Effector CD4-positive, alpha-beta T cell (primary cell): ENCODE measurements around the gene AKR1D1.
"Not testable (repeated sequence)": the region's sequence is repeated elsewhere in the genome, so short reads cannot be mapped to it uniquely, and the experiment has no call there.

Experiments used
- DNase-seq: peaks from one replicate; pipeline ENCODE4 v3.0.0-alpha.2; 2020

The AKR1D1 gene

DNA sequence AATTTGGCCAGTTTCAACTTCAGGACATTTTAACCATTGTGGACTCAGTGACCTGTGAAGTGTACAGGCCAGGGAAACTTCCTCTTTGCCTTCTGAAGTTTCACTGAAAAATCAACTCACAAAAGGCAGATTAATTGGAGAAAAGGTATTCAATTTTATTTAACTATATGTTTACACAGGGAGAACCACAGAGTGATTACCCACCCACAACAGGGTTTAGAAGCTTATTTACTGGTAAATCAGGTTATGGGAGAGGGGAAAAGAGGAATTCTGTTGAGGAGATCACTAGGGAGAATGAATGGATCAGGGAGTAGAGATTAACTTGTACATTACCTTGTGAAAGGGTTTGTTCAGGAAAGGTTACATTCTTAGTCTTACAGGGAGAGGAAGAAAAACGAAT, 1.7 kb upstream of the AKR1D1 start:
- DNase-seq = no peak

DNA sequence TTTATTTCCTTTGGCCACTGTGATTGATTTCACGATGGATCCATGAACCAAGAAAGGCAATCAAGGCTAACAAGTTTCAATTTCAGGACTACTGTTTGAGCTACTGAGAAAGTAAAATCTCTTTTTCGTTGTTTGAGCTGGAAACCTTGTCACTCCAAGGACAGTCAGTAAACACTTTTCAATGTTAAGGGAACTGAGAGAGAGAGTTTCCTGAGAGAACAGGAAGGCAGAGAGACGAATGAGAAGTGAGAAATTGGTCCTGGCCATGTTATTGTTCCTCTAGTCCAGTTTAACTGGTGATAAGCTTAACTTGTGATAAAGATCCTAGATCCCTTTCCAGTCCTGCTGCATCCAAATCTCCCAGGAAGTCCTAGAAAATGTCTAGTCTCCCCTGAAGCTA, 909 bp upstream of the AKR1D1 start:
- DNase-seq = no peak

DNA sequence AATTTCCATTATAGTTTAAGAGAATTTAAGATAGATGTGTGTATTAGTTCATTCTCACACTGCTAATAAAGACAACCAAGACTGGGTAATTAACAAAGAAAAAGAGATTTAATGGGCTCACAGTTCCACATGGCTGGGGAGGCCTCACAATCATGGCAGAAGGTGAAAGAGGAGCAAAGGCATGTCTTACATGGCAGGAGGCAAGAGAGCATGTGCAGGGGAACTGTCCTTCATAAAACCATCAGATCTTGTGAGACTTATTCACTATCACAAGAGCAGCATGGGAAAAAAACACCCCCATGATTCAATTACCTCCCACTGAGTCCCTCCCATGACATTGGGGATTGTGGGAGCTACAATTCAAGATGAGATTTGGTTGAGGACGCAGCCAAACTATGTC, 473 bp upstream of the AKR1D1 start:
- DNase-seq = not testable (repeated sequence)

DNA sequence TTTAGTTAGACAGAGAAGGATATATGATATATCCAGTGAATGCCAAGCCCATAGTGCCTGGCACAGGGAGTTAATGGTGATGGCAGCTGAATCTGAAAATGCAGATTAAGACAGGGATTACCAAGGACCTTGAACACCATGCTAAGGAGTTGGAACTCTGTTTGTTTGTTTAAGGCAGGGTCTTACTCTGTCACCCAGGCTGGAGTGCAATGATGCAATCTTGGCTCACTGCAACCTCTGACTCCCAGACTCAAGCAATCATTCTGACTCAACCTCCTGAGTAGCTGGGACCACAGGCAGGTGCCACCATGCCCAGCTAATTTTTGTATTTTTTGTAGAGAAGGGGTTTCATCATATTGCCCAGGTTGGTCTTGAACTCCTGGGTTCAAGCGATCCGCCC, 1.6 kb downstream of the AKR1D1 start:
- DNase-seq = no peak

DNA sequence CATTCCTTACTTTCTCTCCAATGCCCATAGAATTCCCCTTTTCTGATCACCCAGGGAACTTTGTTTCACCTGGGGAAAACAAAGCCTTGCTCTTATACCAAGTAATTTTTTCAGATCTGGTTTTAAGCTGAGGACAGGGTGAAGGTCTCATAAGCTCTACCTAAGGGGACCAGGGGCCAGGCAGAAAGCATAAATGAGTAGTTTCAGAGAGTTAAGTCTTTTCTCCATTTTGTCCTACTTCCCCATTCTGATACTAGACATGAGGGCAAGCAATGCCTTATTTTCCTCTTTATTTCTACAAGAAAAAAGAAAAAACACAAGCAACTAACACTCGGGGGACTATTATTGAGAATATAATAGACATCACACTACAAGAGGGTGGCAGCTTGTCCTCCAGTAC, 2.9 kb downstream of the AKR1D1 start:
- no peak for DNase-seq

DNA sequence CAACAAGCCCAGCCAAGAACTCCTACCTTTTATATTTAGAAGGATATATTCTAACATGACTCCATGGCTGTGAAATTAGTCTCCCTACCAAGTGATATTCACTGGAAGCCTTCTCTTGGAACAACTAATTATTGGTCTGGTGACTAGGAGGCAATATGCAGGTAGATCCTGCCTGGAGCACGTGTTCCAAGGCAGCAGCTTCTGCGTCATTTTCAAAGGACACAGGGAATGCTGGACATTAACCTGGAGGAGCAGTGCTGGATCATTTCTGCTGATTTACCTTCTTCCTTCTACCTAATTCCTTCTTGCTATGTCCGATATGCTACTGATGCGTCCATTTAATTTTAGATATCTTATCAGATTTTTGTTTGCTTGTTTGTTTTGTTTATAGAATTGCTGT, 5.6 kb downstream of the AKR1D1 start:
- no peak for DNase-seq

DNA sequence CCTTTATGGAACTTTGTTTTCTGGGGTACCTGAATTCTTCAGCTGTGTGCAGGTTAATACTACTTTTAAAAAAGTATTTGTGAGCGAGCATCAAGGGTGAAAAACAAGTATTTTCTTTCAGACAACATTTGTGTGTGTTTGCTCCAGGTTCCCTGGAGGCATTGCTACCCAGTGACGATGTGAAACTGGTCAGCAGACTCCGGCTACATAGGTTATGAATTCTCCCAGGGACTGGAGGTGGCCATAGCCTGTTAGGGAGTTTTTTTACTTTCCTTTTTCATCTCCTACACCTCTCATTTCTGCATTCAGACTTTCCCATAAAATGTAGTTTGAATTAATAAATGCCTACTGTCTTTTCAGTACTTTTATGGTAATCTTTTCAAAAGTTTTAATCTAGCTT, 7.6 kb downstream of the AKR1D1 start:
- DNase-seq = no peak

DNA sequence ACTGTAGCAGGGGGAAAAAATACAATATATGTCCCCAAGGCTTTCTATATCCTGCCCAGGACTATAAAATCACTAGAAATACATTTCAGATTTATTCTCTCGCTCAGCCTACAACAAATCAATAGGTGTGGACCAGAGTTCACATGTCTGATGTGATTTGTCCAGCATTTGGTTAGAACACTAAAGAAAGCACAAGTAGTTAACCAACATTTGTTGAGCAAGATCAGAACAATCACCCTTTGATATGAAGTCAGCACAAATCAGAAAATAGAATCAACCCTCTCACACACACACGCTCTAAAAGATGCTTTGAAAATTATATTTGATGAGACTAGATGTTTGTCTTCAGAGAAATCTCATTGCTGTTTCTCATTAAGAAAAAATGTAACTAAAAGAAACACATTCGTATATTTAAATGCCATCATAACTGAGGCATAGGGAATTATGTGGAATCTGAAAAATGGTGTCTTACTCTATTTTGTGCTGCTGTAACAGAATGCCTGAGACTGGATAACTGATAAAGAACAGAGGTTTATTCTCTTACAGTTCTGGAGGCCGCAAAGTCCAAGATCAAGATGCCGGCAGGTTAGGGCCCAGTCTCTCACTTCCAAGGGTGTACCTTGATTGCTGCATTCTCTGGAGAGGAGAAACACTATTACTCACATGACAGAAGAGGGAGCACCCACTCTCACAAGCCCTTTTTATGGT, 10.5 kb downstream of the AKR1D1 start:
- no peak for DNase-seq

DNA sequence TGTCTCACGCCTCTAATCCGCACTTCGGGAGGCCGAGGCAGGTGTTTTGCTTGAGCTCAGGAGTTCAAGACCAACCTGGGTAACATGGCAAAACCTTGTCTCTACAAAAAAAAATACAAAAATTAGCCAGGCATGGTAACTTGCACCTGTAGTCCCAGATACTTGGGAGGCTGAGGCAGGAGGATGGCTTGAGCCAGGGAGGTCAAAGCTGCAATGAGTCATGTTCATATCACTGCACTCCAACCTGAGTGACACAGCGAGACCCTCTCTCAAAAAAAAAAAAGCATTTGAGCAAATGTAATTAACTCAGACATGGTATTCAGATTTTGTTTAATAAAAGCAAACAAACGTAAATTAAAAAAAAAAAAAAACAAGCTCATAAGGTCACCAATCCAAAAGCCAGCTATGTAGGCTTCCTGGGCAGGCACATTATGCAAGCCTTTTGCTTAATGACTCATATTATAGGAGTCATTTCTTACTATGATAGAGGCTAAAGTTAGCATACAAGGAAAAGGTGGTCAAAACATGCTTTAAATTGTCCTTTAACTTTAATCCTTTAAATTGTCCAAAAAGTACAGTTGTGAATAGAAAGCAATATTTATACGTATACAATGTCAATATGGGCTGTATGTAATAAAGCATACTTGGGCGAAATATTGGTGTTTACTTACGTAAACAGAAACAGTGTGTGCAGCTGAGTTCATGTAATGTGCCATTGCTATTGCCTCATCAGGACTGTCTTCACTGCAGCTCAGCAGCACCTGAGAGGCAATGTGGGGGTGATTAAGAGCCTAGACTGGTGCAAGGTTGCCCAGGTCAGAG, 13.0 kb downstream of the AKR1D1 start:
- DNase-seq = no peak

DNA sequence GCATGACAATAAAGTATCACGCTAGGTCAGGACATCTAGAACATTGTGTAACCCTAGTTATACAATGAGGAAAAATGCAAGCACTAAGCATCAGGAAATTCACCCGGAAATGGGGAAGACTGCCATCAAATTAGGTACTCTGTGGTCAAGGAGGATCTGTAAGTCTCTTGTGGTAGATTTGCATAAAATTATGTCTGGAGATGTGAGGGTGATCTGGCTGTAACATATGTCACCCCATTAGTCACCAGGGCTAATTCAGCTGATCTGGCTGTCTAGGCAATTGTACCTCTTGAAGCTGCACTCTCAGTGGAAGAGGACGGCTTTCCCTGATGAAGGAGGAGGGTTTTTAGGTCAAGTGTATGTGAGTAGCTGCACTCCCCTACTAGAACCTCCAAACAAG, 14.8 kb downstream of the AKR1D1 start:
- no peak for DNase-seq

DNA sequence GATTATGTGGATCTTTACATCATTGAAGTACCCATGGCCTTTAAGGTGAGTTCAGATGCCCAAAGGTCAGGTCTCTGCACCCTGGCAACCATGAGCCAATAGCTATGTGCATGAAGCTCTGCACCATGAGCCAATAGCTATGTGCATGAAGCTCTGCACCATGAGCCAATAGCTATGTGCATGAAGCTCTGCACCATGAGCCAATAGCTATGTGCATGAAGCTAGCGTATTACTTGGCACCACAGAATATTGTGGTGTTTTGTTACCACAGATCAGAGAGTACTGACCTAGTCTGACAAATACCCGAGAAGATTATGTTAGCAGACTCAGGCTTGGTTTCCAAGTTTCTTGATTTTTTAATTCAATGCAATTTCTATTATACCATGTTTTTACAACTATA, 15.6 kb downstream of the AKR1D1 start:
- not testable (repeated sequence) for DNase-seq

DNA sequence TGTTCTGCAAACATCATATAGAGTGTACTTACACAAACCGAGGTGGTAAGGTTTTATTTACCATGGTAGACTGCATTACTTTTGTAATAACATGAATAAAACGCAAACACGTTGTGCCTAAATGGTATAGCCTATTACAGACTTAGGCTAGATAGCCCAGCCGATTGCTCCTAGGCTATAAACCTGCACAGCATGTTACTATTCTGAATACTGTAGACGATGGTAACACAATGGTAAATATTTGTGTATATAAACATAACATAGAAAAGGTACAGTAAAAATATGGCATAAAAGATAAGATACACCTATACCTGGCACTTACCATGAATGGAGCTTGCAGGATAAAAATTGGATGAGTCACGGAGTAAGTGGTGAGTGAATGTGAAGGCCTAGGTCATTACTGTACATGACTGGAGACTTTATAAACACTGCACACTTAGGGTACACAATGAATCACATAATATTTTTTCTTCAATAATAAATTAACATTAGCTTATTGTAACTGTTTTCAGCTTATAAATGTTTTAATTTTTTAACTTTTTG, 16.3 kb downstream of the AKR1D1 start:
- no peak for DNase-seq

DNA sequence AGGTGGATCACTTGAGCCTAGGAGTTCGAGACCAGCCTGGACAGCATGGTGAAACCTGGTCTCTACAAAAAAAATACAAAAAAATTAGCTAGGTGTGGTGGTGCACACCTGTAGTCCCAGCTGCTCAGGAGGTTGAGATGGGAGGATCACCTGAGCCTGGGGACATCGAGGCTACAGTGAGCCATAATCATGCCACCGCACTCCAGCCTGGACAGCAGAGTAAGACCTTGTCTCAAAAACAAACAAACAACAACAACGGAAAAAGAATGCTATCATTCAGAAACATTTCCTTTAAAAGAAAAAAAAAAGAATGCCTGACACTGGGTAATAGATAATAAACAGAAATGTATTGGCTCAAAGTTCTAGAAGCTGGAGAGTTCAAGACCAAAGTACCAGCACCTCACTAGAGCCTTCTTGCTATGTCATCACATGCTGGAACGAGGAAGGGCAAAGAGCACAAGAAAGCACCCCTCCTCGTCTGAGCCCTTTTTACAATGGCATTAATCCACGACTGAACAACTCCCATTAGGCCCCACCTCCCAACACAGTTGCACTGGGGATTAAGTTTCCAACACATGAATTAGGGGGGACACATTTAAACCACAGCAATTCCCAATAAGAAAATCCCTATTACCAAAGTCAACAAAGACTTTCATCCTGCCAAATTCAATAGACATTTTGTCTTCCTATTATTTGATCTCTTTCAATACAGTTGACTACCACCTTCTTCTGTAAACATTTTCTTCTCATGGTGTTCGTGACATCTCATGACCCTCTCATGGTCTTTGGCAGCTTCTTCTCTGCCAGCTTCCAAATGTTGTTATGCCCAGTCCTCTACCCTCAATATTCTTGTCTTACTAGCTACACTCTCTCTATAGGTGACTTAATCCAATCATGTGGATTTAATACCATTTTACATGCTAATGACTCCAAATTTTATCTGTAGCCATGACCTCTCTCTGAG, 20.0 kb downstream of the AKR1D1 start:
- no peak for DNase-seq

DNA sequence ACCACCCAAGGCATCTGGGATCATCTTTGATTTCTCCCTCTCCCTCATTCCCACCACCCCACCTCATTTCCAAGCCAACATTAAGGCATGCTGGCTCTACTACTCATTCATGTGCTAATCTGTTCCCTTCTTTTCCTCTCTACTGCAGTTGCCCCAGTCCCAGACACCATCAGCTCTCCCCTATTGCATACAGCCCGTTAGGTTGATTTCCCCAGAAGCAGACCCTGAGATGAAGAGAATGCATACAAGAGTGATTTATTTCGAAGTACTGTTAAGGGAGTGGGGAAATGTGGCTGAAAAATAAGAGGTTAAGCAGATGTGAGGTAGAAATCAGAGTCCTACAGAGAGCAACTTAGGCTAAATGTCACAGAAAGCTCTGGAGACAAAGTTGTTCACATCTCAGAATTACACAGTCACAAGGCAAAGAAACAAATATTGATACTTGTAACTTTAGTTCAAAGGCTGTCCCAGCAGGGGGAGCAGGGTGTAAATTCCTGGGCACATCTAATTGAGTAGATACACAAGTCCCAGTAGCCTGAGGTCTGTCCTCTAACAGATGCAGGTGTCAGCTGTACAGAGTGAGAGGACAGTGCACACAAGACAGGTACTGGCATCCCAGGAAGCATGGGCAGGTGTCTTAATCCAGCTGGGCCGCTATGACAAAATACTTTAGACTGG, 20.9 kb downstream of the AKR1D1 start:
- DNase-seq = no peak

DNA sequence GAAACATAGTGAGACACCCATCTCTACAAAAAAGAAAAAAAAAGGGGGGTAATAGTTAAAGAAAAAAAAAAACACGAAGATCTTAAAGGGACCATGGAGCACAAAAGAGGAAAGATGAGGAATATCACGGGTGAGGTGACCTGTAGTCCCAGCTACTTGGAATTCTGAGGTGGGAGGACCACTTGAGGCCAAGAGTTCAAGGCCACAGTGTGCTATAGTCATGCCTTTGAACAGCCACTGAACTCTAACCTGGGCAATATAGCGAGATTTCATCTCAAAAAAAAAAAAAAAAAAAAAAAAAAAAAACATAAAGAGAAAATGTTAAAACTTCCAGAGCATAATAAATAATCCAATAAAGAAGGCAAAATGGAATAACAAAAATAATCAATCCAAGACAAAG, 23.6 kb downstream of the AKR1D1 start:
- DNase-seq = no peak

DNA sequence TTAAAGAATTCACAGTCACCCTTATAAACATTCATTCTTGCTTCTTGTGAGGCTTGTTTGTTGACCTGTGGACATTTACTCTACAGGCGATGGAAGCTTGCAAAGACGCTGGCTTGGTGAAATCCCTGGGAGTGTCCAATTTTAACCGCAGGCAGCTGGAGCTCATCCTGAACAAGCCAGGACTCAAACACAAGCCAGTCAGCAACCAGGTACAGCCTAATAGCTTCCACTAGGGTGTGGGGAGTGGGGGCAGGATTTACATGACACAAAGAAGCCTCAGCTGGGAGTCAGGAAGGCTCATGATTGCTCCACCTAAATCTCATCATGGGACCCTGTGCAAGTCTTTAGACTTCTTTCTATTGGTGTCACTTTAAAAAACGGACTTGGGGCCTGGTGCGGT, 29.0 kb downstream of the AKR1D1 start:
- DNase-seq = no peak

DNA sequence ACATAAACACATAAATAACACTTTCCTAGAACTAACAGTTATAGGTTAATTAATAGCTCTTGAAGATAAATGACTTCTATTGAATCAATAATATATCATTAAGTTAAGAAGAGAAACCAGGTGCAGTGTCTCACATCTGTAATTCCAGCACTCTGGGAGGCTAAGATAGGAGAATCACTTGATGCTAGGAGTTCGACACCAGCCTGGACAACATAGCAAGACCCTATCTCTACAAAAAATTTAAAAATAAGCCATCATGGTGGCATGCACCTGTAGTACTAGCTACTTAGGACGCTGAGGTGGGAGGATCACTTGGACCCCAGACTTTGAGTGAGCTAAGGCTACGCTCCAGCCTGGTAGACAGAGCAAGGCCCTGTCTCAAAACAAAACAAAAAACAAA, 38.8 kb downstream of the AKR1D1 start:
- no peak for DNase-seq

DNA sequence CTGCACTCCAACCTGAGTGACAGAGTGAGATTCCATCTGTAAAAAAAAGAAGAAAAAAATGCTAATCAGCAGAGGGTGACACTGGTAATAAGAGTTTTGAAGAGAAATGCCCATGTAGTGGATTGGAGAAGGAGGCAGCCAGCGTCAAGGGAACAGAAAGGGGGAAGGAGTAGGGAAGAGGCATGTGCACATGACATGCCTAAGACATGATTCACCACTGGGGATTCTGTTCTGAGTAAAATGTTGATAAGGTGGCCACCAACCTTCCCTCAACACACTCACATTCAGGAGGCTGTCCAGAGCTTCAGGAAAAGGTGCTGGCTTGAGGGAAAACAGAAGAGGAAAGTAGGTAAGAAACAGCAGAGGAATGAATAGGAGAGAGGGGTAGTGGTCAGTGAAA, 39.9 kb downstream of the AKR1D1 start:
- DNase-seq = no peak

DNA sequence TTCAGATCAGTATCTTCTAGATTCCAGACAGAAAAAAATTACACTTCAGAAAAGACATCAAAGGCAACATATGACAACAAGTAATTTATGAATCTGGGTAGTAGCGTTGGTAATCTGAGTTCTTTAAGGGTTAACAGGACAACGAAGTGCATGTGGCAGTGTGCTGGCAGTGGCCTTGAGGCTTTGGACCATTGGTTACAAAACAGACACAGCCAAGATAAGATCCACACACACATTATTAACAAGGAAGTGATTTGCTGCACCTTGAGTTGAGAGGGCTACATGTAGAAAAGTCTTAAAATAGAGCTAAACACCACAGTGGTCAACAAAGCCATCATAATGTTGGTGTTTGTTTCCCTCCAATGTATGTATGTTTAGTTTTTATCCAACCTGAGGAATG, 40.6 kb downstream of the AKR1D1 start:
- no peak for DNase-seq

DNA sequence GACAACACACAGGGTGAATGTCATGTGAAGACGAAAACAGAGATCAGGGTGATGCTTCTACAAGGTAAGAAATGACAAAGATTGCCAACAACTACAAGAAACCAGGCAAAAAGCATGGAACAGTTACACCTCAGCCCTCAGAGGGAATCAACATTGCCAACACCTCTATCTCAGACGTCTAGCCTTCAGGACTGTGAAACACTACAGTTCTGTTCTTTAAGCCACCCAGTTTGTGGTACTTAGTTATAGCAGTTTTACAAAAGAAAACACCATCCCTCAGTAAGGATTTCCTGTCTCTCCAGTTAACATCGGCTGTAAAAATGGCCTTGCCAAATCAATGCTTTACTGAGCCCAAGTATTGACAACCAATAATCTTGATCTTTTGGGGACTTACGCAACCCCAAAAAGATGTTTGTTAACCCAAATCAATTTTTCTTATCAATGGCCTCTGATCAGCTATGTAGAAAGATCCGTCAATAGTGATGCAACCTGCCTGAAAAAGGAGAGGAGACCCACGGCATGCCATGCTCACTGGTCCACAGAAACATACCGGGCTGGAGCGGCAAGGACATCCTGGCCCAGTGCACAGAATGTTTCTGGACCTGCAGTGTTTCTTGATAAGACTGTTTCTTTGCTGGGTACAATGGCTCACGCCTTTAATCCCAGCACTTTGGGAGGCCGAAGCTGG, 44.0 kb downstream of the AKR1D1 start:
- DNase-seq = no peak

DNA sequence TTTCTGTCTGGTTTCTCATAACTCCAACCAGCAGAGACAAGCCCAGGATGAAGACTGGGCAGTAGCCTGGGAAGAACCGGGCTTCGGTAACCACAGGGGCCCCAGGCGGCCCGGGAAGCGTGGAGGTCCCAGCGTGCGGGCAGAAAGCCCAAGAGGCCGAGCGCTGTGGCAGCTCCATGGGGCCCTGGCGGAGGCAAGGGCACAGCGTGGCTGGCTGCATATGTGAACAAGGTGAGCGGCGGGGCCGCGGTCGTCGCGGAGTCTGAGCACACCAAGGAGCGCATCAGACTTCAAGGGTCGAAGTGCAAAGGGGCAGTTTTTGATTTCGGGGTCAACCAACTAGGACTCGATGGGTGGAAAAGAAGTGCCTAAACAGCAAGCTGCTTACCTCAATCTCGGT, 45.9 kb downstream of the AKR1D1 start:
- no peak for DNase-seq

DNA sequence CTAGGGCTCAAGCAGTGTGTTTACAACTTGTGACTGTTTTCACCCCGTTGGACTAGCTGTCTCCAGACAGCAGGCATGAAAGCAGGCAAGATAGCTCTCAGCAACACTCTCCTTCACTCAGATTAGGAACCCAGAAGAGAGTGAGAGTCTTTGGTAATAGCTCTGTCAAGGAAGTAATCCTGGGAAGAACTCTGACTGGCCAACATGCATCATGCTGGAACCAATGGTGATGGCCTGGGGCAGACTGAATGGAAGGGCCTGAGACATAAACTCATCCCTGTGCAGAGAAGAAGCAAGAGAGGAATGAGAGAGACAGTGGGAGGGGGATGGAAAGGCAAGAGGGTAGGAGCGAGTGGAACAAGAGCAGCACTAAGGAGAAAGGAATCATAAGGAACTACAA, 48.9 kb downstream of the AKR1D1 start:
- DNase-seq = no peak
